EH (cell line): Measurements from ENCODE around the gene LRRC47.
"Not testable (repeated sequence)": the region's sequence is repeated elsewhere in the genome, so short reads cannot be mapped to it uniquely, and the experiment has no call there.

Experiments
- DNase-seq: peaks from one replicate; pipeline ENCODE4 v3.0.0-alpha.2; 2015; ENCODE audit warnings: low read depth

Gene LRRC47

DNA sequence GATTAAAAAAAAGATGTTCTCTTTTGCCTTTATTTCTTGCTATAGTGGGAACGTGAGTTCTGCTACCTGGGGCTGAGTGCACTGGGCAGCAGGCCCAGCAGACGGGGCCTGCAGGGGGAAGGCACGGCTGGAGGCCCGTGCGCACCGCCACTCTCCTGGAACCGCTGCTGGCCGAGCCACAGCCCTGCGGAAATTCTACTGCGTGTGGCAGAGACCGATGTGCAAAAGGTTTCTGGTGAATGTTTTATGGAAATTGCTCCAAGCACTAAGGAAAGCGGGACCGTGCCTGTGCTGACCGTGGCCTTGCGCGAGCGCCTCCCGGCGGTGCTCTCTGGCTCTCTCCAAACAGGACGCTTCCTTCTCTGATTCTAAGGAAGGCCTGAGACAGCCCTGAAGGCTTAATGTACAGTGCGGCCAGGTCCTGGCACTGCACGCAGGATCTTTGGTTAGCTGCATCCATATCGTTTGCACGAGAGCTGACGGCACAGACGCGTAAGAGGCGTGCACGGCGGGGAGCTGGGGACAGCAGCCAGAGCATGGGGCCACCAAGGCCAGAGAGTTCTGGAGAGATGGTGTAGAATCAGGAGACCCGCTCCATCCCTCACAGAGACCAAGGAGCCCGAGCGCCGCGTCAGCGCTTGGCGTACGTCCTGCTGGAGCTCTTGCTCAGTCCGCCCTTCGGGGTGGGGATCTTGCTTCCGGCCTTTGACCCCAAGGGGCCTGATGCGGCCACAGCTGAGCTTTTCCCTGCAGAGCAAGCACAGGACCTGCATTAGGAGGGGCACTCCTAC is 18.7 kb upstream of the LRRC47 start:
- no peak for DNase-seq

DNA sequence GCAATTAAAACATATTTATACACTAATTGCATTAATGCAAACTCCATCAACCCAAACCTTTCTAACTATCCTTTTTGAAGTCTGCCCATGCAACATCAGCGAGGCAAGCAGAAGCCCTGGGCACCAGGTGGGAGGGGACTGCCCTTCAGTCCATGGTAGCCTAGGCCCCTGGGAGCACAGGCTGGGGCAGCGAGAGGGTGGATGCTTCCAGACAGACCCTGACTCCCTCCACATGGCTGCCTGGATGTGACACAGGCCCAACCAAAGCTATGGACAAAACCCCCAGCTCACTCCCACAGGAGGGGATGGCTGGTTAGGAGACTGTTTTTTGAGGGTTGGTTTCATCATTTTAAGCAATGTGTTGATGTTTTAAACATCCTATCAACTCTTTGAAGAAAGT is 17.8 kb upstream of the LRRC47 start:
- no peak for DNase-seq

DNA sequence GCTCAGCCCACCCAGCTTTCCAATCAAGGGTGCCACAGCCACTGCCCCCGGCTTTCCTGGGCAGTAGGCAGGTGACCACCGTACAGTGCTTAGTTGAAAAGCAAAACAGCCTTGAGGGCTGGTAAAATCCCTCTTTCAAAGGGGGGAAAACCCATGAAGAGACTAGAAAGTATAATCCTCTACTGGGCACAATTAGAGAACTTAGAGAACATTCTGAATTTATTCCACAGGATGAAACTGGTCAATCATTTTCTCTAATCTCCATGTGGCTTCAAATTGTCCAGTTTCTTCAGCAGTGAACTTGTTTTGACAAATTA is 15.3 kb upstream of the LRRC47 start:
- no peak for DNase-seq

DNA sequence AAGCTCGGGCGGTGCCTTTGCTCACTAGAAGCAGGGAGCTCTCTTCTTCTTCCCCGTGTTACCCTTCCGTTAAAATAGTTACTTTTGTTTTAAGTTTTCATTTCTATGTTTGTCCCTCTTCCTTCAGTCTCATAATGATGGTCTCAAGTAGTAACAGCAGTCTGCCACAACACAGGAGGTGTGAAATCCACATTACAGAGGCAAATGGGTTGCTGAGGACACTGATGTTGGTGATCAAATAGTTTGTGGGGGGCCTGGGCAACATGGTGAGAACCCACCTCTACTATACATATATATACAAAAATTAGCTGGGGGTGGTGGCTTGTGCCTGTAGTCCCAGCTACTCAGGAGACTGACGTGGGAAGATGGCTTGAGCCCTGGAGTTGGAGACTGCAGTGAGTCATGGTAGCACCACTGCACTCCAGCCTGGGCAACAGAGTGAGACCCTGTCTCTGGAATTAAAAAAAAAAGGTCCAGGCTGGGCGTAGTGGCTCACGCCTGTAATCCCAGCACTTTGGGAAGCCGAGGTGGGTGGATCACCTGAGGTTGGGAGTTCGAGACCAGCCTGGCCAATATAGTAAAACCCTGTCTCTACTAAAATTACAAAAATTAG is 14.0 kb upstream of the LRRC47 start:
- DNase-seq, result peak; percentile 22

DNA sequence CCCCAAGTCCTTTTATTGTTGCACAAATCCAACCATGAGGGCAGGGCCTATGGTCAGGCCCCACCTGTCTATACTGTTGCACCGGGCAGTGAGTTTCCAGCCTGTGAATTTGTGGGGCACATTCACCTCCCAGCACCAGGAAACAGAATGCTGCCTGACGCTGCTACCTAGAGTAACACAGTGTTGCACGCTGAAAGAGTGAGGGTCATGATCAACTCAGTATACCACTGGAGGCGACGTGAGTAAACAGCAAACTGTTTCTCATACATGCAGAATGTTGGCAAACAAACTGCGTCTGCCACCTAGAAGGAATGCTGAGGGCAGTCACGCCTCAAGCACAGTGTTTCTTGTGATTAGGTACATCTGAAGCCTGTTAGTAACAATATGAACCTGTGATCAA is 13.4 kb upstream of the LRRC47 start:
- DNase-seq, result no peak

DNA sequence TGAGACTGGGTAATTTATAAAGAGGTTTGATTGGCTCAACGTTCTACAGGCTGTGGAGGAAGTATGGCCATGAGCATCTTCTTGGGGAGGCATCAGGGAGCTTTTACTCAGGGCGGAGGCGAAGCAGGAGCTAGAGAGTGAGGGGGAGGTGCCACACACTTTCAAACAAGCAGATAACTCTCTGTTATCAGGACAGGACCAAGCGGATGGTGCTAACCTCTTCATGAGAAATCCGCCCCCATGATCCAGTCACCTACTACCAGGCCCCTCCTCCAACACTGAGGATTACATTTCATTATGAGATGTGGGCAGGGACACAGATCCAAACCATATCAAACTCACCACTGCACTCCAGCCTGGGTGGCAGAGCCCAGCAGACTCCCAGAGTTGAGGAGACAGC is 11.5 kb upstream of the LRRC47 start:
- no peak for DNase-seq

DNA sequence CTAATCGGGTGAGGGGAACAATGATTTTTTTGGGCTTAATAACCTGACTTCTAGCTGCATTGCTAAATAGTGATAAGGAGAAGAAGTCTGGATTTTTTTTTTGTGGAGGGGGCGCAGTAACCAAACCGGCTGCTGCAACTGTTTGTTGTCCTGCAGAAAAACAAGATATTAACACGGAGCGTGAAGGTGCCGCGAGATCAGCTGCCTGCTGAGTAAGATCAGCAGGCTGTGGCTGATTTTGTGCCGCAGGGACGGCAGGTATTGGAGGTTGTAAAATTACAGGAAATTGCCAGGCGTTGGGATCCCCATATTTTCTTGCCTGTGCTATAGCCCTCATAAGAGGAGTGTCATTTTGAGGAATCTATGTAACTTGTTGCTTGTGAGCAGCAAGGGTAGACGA is 8.7 kb upstream of the LRRC47 start:
- DNase-seq, result no peak

DNA sequence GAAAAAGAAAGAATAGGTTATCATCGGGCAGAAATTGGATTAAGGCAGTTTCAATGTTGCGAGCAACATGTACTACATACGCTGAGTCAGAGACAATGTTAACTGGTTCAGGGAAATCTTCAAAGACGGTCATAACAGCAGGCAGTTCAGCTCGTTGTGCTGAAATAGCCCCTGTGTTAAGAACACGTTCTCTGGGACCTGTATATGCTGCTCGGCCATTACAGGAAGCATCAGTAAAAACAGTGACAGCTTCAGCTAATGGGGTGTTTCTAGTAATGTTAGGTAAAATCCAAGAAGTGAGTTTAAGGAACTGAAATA is 8.3 kb upstream of the LRRC47 start:
- DNase-seq, result not testable (repeated sequence)

DNA sequence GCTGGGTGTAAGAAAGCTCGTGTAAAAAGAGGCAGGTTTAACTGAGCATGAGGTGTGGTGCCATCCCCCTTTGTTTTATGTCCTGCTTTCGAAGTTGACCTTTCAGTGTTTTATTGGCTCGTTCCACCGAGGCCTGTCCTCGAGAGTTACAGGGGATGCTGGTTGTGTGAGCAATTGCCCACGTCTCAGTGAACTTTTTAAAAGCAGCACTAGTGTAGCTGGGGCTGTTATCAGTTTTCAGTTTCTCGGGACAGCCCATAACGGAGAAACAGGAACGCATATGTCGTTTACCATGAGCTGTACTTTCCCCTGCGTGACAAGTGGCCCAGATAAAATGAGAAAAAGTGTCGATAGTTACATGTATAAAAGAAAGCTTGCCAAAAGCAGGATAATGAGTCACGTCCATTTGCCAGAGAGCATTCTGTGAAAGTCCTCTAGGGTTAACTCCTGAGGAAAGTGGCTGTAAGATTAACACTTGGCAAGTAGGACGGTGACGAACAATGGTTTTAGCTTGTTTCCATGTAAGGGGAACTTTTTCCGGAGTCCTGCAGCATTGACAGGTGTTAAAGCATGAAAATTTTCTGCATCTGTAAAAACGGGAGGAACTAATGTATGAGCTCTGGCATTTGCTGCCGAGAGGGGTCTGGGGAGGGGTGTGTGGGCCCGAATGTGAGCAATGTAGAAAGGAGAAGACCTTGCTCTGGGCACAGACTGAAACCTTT is 7.8 kb upstream of the LRRC47 start:
- DNase-seq, result peak; percentile 49

DNA sequence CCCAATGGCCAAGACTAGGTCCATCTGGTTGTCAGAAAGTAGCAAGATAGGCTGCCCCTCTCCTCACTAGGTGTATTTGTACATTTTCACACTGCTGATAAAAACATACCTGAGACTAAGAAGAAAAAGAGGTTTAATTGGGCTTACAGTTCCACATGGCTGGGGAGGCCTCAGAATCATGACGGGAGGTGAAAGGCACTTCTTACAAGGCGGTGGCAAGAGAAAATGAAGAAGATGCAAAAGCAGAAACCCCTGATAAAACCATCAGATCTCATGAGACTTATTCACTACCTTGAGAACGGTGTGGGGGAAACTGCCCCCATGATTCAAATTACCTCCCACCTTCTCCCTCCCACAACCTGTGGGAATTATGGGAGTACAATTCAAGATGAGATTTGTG is 4.5 kb upstream of the LRRC47 start:
- not testable (repeated sequence) for DNase-seq

DNA sequence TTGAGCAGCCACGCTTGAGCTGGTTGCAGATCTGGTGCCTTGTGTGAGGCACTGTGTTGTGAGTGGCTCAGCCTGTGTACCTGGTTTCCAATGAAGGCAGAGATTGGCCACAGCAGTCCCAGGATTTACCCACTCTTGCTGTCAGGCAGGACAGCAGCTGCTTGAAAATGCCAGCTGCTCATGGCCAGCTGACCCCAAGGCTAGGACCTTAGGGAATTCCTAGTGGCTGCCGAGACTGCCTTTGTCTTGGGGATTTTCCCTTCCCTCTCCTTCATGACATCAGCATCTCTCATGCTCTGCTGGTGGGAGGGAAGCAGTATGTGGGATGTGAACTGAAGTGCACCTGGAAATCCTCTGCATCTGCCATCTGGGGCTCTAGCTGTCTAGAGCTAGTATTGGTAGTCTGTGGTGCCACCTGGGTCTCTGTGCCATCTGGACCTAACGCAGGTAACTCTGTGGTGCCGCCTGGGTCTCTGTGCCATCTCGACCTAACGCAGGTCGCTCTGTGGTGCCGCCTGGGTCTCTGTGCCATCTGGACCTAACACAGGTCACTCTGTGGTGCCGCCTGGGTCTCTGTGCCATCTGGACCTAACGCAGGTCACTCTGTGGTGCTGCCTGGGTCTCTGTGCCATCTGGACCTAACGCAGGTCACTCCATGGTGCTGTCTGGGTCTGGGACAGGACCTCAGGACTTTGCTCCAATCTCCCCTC is 3.8 kb upstream of the LRRC47 start:
- no peak for DNase-seq

DNA sequence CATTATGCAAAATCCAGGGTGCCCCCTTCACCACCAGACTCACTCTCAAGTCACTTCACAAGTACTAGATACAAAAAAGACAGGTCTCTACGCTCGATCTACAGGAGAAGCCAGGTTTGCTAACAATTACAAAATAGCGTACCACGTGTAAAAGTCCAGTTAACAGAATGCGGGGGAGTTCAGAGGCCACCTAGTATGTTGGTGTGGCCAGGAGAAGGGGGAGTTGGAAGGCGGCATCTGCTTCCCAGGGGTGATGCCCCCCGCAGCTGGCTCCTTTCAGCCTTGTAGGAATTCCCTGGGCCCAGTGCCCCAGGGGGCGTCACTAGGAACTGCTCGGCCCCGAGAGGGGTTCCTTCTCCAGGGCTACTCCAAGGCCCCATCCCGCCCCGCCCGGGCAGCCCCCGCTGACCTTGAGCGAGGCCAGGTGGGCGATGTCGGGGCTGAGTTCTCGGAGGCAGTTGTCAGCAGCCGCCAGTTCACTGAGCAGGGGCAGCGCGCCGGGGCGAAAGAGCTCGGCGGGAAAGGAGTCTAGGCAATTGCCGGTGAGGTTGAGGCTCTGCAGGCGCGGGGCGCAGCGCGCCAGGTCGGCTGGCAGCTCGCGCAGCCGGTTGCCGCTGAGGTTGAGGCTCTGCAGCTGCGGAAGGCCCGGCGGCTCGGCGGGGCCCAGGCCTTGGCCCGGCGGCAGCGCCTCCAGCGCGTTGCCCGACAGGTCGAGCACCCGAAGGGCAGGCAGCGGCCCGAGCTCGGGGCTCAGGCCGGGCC is 664 bp downstream of the LRRC47 start:
- DNase-seq, result no peak

DNA sequence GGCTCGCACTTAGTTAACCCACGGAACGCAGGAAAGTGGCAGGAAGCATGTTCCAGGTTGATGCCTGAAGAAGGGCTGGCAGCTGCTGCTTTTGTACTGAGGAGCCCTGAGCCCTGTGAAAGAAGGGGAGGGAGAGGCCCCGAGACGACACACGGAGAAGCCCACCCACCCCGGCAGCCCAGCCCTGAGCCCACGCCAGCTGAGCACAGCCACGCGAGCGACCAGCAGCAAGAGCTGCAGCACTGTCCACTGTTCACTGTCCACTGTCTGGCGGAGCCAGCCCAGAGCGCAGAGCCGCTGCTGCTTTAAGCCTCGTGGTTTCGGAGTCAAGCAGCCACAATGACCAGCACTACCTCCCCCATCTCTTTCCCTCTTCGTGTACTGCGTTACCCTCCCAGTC is 5.3 kb downstream of the LRRC47 start:
- DNase-seq, result no peak

DNA sequence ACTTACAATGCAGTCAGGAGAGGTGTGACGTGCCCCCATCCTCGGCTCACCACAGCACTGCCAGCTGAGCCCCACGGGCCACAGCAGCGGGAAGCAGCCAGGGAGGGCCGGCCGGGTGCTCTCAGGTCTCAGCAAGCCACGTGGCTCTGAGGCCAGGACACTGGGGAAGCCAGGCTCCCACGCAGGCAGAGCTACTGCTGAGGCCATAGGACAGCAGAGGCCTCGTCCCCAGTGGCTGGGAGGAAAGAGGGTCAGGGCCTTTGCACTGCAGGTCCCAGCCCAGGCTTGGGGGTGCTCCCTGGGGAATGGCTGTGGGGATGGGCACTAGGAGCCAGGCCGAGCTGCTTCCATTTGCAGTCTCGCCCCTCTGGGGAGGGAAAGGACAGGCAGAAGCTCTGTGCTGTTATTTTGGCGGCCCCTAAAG is 5.8 kb downstream of the LRRC47 start:
- DNase-seq, result no peak

DNA sequence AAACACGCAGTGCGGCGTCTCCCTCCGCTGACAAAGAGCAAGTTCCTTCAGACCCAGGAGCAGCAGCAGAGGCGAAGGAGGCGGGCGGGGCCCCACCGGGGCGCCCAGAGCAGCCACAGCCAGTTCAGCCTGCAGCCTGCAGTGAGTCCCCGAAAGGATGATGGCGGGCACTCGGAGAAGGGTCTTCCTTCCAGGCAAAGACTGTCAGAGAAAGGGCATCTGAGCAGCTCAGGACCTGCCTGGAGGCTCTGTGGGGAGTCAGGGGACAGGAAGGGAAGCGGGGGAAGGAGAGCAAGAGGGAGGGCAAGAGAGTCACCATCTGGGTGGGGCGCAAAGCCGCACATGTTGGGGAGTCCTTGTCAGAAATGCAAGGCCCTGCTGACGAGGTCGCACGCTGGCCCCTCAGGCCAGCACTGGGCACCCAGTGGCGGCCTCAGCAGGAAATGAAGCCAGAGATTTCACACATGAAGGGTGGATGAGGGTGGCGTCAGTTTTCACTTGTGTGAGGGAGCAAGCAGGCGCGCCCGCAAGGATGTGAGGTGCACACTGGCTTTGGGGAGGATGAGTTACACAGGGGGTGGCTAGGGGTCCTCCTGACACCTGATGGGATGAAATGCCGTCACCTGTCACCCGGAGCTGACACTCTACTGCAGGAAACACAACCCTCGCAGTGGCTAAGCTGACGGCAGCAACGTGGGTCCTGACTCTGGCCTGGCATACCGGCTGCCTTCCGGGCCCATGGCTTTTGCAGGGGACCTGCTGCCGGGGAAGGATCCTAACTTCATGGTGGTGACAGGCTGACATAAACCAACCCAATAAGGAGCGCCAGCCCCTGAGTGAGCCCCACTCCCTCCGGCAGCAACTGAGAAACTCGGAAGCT is 6.6 kb downstream of the LRRC47 start:
- DNase-seq, result no peak

DNA sequence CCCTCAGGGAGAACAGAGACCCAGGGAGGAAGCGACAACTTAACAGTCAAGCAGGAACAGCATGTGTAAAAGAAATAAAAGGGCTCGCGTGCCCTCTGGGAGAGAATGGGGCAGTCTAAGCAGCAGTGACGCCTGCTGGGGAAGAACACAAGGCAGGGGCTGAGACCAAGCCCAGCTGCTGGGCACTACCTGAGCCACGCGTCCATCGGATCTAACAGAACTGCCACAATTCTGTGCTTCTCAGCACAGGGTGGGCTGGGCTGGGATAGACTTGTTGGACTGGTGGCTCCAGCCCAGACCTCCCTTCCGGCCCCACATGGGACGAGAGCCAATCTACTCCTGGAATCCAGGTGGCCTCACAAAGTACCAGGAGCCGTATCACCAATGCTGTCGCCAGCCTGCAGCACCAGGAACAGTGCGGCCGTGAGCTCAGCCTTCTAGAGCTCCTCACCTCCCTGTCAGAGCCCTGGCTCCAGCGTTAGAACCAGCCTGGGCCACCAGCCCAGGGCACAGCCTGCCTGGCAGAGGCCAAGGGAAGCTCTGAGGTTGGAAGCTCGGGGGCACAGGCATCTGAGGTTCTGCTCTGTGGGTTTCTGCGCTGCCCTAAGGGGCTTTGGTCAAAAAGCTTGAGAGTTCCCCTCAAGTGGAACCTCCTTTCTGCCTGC is 7.4 kb downstream of the LRRC47 start:
- no peak for DNase-seq

DNA sequence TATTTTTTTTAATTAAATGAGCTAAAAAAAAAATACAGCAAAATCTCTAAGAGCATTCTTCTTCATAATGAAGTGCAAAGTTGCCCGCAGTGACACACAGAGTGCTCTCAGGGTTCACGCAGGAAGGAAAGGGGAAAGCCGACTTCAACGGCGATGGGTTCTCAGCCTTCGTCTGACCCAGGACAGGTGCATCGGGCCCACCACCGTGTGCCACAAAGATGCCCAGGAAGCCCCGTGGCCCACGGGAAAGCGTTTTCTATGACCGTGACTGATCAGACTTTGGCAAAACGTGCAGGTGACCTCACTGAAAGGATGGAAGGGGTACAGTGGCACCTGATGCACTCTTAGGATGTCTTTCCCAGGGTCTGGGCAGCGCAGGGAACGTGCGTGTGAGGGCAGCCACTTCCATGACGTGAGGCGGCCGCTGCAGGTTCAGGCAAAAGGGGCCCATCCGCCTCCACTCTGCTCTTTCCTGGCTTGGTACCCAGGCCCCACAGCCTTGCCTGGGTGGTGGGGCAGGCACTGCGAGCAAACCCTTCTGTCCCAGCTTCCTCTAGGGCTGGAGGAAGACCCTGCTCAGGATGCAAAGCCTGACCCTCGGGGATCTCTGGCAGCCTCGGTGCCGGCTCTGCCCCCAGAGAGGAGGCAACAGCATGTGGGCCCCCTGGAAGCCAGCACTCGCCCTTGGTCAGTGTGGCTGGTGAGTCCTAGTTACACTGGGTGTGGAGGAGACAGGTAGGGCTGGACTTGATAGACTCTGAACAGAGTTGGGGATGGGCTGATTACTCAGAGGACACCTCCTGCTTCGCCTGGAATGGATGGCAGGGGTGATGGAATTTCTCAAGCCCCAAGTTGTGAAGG is 8.3 kb downstream of the LRRC47 start:
- no peak for DNase-seq

DNA sequence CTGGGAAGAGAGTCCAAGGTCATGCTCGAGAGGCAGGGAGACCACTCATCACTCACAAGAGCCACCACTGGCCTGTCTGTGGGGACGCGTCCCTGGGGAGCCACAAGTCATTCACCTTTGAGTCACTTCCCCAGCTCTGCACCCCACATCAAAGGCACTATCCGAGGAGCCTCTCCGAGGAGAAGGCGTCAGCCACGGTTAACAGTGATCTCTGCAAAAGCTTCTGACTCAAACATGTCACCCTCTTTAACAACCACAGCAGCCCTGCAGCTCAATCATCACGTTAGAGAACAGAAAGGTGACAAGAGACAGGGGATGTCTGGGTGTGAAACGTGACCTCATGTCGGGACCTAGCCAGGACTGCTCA is 9.0 kb downstream of the LRRC47 start:
- DNase-seq, result no peak

DNA sequence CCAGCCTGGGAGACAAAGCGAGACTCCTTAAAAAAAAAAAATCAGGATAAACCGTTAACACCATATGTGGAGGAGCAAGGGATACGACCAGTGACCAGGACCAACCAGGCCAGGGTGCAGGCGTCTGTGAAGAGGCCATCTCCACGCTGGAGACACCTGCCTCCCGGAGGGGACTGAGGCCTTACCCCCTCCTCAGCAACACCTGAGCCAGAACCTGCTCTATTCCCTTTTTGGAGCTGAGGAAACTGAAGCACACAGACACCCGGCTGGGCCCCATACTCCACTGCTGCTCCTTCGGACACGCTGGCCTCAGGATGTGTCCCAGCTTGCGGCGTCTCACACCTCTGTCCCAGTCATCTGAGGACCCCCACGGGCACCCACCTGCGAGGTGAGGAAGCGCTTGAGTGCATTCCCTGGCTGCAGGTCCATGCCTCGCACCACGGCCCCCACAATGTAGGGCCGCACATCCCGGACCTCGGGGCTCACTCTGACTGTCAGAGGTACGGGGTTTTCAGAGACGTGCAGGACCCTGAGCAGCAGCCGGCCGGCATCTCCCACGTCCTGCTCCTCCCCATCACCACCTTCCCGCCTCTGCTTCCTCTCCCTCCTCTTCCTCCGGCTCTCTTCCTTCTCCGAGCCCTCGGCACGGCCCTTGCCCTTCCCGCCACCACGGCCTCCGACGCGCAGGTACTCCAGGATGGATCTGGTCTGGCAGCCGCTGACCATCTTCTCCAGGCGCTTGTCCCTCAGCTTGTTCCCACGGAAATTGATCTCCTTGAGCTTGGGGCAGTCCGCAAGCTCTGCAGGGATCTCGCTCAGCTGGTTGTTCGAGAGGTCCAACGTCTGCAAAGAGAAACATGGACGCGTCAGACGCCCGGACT is 9.6 kb downstream of the LRRC47 start:
- no peak for DNase-seq
